ENCODE results near the gene LRRC63. TPM values are rescaled to one million over a fixed set of nuclear protein-coding genes. Genes with fewer than 3 reads are reported as not detected.

Gene LRRC63
- total and polyA plus RNA-seq, 9 of the 15 experiments (the other 6 are each of a cell fraction or from before 2014, with no cell fraction given): 0.07 to 0.41 (median 0.24) TPM; not detected in 1

DNA sequence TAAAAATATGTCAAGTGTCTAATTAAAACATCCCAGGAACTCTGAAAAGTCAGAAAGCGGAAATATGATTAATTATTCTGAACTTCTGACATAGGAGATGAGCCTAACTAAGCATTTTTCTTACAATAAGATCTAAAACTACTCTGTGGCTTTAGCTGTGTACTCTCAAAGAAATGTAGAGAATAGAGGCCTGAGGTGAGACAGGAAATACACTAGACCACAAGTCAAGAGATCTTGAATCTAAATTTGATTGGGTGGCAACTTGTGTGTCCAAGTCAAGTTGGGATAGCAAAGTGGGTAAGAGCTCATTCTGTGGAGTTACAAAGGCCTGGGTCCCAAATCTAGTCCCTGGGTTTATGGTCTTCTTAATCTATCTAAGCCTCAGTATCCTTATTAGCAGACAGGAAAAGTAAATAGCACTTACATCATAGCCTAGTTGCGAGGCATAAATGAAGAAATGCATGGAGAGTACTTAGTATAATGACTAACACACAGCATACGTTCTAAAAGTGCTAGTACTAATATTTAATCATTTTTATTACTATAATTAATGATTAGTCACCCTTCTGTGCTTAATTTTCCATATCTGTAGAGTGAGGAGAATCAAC lies 9.4 kb upstream of the LRRC63 start:
- BruUV-seq (replicated peaks): no TSS peak
- no peak overlapping the region for H3K9ac ChIP-seq (ENCODE audit: insufficient read depth in 1 of 2, low read depth in 2 of 2, low read length in 2 of 2)
- peaks cover 3 to 6% of the 10 kb centered on the region in 2 experiments; a peak in 3 of 5 replicates for H3K4me1 ChIP-seq (replicated peaks in 1 of 2; ENCODE audit: control insufficient read depth in 2 of 2, insufficient read depth in 2 of 2, low read length in 2 of 2)
- FAIRE-seq (no peak), DNase-seq (ENCODE audit: extremely low read depth in 1 of 4, low spot score in 3 of 4) (no peak), ATAC-seq (no peak)
- intact Hi-C loops (cut with micrococcal nuclease): no loop called here
- in situ Hi-C loops (cut with MboI): no loop called here
- no peaks in the 10 kb centered on the region for H3K9me1 ChIP-seq (ENCODE audit: control insufficient read depth, insufficient read depth, low read length)
- H3K27ac ChIP-seq (ENCODE audit: extremely low read depth, low read depth, low read length): no peak overlapping the region
- H3K79me2 ChIP-seq (ENCODE audit: control insufficient read depth, insufficient read depth, low read length): no peaks in the 10 kb centered on the region
- CTCF ChIA-PET (ENCODE audit: low intra/inter-chr PET ratio): no interaction called here
- TF ChIP-seq ZBTB8A (IDR thresholded peaks at IDR 0.05; ENCODE audit: partially characterized antibody): no peak
- TF ChIP-seq RFX7 (CRISPR knock-in tag; IDR thresholded peaks at IDR 0.05): no peak
- TF ChIP-seq ARID1B (IDR thresholded peaks at IDR 0.05): no peak
- TF ChIP-seq ZNF445 (CRISPR knock-in tag; IDR thresholded peaks at IDR 0.05; ENCODE audit: low read depth): no peak
- no peak for TF ChIP-seq ZNF507 (tag; conservative IDR thresholded peaks at IDR 0.05)
- TF ChIP-seq, protein P1, sequence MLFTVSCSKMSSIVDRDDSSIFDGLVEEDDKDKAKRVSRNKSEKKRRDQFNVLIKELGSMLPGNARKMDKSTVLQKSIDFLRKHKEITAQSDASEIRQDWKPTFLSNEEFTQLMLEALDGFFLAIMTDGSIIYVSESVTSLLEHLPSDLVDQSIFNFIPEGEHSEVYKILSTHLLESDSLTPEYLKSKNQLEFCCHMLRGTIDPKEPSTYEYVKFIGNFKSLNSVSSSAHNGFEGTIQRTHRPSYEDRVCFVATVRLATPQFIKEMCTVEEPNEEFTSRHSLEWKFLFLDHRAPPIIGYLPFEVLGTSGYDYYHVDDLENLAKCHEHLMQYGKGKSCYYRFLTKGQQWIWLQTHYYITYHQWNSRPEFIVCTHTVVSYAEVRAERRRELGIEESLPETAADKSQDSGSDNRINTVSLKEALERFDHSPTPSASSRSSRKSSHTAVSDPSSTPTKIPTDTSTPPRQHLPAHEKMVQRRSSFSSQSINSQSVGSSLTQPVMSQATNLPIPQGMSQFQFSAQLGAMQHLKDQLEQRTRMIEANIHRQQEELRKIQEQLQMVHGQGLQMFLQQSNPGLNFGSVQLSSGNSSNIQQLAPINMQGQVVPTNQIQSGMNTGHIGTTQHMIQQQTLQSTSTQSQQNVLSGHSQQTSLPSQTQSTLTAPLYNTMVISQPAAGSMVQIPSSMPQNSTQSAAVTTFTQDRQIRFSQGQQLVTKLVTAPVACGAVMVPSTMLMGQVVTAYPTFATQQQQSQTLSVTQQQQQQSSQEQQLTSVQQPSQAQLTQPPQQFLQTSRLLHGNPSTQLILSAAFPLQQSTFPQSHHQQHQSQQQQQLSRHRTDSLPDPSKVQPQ (CRISPR knock-in tag; IDR thresholded peaks at IDR 0.05; ENCODE audit: borderline replicate concordance): no peak
- no peak for TF ChIP-seq RNF2 (IDR thresholded peaks at IDR 0.05)
- no peak for TF ChIP-seq ARHGAP35 (IDR thresholded peaks at IDR 0.05; ENCODE audit: partially characterized antibody)
- no peak for TF ChIP-seq LARP7 (IDR thresholded peaks at IDR 0.05)
- no peak for TF ChIP-seq ZNF212 (CRISPR knock-in tag; IDR thresholded peaks at IDR 0.05)
- TF ChIP-seq MEF2D (tag; conservative IDR thresholded peaks at IDR 0.05; ENCODE audit: low read depth): no peak
- no peak for TF ChIP-seq ZNF384 (IDR thresholded peaks at IDR 0.05; ENCODE audit: low read depth, low read length)
- TF ChIP-seq GTF2E2 (tag; IDR thresholded peaks at IDR 0.05): no peak
- no peak for TF ChIP-seq ZNF589 (CRISPR knock-in tag; IDR thresholded peaks at IDR 0.05; ENCODE audit: low read depth)
- TF ChIP-seq SPI1 (IDR thresholded peaks at IDR 0.05; ENCODE audit: borderline replicate concordance, low read depth, low read length): no peak
- TF ChIP-seq ZNF830 (CRISPR knock-in tag; IDR thresholded peaks at IDR 0.05): no peak
- TF ChIP-seq CREM (IDR thresholded peaks at IDR 0.05; ENCODE audit: low read depth): no peak
- no peak overlapping the region for H3K4me3 ChIP-seq
- 67% methylated on average over 3 of the region's 3 CpGs for WGBS (ENCODE audit: insufficient coverage, low coverage, missing lambda C conversion rate)
- no peaks in the 10 kb centered on the region for H3K36me3 ChIP-seq (ENCODE audit: control insufficient read depth, insufficient read depth, low read length)
- H4K20me1 ChIP-seq (replicated peaks; ENCODE audit: control insufficient read depth, insufficient read depth, low read length): no peaks in the 10 kb centered on the region
- H3K4me2 ChIP-seq (ENCODE audit: insufficient read depth, low read length): no peak overlapping the region
- no peaks in the 10 kb centered on the region for H3K27me3 ChIP-seq (ENCODE audit: control insufficient read depth in 2 of 2, insufficient read depth in 2 of 2, low read length in 2 of 2)
- POLR2A ChIA-PET: no interaction called here
- no peaks in the 10 kb centered on the region for H3K9me3 ChIP-seq (replicated peaks; ENCODE audit: control insufficient read depth, insufficient read depth, low read depth, low read length)
- no peak overlapping the region for H2AFZ ChIP-seq (ENCODE audit: low read depth, low read length)

All from K562 (cell line).